ENCODE data around the gene UBE2Q2. TPM values are rescaled to one million over a fixed set of nuclear protein-coding genes. Genes with fewer than 3 reads are reported as not detected.
"Not testable (repeated sequence)": the region's sequence is repeated elsewhere in the genome, so short reads cannot be mapped to it uniquely, and the experiment has no call there.

UBE2Q2 gene
- total RNA-seq, 2 experiments from 2014 or later, result 29.3 to 33.5 TPM

GRCh38 chr15:75799190-75799589 lies 44.1 kb upstream of the UBE2Q2 start:
- H3K4me1 Mint-ChIP-seq (ENCODE audit: low read depth), result peaks cover 4% of the 10 kb centered on the region
- DNase-seq (no peak), ATAC-seq (ENCODE audit: poor library complexity) (no peak)
- TF ChIP-seq, protein P1, sequence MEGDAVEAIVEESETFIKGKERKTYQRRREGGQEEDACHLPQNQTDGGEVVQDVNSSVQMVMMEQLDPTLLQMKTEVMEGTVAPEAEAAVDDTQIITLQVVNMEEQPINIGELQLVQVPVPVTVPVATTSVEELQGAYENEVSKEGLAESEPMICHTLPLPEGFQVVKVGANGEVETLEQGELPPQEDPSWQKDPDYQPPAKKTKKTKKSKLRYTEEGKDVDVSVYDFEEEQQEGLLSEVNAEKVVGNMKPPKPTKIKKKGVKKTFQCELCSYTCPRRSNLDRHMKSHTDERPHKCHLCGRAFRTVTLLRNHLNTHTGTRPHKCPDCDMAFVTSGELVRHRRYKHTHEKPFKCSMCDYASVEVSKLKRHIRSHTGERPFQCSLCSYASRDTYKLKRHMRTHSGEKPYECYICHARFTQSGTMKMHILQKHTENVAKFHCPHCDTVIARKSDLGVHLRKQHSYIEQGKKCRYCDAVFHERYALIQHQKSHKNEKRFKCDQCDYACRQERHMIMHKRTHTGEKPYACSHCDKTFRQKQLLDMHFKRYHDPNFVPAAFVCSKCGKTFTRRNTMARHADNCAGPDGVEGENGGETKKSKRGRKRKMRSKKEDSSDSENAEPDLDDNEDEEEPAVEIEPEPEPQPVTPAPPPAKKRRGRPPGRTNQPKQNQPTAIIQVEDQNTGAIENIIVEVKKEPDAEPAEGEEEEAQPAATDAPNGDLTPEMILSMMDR (IDR thresholded peaks at IDR 0.05), result no peak
- H3K27me3 Mint-ChIP-seq, result peaks cover 47% of the 10 kb centered on the region
- CTCF ChIA-PET, result no interaction called here
- no peaks in the 10 kb centered on the region for H3K9me3 Mint-ChIP-seq
- Histone ChIP-seq H3K4me3 (ENCODE audit: low read length) (no peak overlapping the region), H3K36me3 (ENCODE audit: insufficient read depth, low read length) (no peaks in the 10 kb centered on the region), H3K4me1 (ENCODE audit: insufficient read depth, low read length) (peaks cover 7% of the 10 kb centered on the region), H3K9me3 (ENCODE audit: control insufficient read depth in 1 of 2, insufficient read depth in 1 of 2, low read length in 2 of 2) (no peaks in the 10 kb centered on the region), H3K27ac (ENCODE audit: low read depth in 1 of 2, low read length in 2 of 2) (no peak overlapping the region), H3K27me3 (ENCODE audit: control insufficient read depth in 1 of 2, insufficient read depth in 2 of 2, low read length in 2 of 2) (peaks cover 7% of the 10 kb centered on the region in 2 experiments)
- intact Hi-C loops (cut with DNase I, micrococcal nuclease), result no loop called here
- no peak overlapping the region for H3K27ac Mint-ChIP-seq
- POLR2A ChIA-PET, result no interaction called here
- H3K4me3 Mint-ChIP-seq, result no peak overlapping the region
- no peaks in the 10 kb centered on the region for H3K36me3 Mint-ChIP-seq (ENCODE audit: low read depth)

DNA sequence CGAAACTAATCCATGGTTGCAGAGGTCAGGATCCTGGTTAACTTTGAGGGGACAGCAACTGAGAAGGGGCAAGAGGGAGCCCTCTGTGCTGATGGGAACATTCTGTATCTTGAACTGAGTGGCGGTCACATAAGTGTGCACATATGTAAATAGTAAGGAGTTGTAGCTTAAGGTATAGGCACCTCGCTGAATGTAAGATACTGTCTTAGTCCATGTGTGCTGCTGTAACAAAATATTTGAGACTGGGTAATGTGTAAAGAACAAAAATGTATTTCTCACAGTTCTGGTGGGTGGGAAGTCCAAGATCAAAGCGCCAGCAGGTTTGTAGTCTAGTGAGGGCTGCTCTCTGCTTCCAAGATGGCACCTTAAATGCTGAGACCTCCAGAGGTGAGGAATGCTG lies 42.8 kb upstream of the UBE2Q2 start:
- DNase-seq; ATAC-seq (ENCODE audit: poor library complexity); H3K4me3 ChIP-seq (ENCODE audit: low read length); POLR2A ChIA-PET; H3K36me3 ChIP-seq (ENCODE audit: insufficient read depth, low read length); H3K27ac Mint-ChIP-seq; H3K4me3 Mint-ChIP-seq; H3K4me1 ChIP-seq (ENCODE audit: insufficient read depth, low read length); H3K36me3 Mint-ChIP-seq (ENCODE audit: low read depth); H3K9me3 ChIP-seq (ENCODE audit: control insufficient read depth in 1 of 2, insufficient read depth in 1 of 2, low read length in 2 of 2); H3K27ac ChIP-seq (ENCODE audit: low read depth in 1 of 2, low read length in 2 of 2); H3K9me3 Mint-ChIP-seq; H3K4me1 Mint-ChIP-seq (ENCODE audit: low read depth): not testable (repeated sequence)
- H3K27me3 ChIP-seq (ENCODE audit: control insufficient read depth in 1 of 2, insufficient read depth in 2 of 2, low read length in 2 of 2), result peaks cover 7 to 10% of the 10 kb centered on the region in 2 experiments
- H3K27me3 Mint-ChIP-seq, result peaks cover 47% of the 10 kb centered on the region
- intact Hi-C loops (cut with DNase I, micrococcal nuclease), result loop anchor here in 1 of 2 experiments (5.0 kb wide), 3 partner anchors 118 to 433 kb away; partner anchors contain the start of gene MAN2C1
- CTCF ChIA-PET, result interaction anchor here (4.1 kb wide), 1 partner anchor 72 kb away, joined by 27 read pairs; no protein-coding TSS in a partner anchor

DNA sequence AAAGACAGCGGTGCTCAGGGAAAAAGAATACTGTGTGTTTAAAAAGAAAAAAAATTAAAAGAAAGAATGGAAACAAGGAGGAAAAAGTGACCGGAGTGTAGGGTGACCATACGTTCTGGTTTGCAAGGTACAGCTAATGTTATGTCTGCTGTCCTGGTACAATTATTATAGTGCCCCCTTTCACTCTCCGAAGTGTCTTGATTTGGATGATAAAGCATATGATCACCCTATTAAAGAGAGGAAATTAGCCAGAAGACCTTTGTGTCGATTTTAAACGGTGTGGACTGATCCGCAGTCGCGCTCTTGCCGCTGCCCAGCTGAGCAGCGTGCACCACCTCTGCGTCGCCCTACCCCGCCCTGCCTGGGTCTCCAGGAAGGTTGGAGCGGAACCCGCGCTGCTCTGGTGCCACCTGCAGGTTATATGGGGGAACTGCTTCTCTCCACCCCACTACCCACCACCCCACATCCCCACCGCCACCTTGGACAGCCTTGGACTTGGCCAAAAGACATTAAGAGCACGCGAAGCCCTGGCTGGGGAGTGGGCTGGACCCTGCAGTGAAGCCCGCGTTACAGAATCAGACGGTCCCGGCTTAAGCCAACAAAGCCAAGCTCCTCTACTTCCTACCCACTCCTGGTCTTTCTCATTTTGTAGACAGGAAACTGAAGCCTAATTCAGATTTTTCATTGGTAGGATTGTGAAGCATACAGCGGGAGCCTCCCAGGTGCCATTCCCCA lies 41.2 kb upstream of the UBE2Q2 start:
- Mint-ChIP-seq H3K27ac (no peak overlapping the region), H3K4me1 (ENCODE audit: low read depth) (peaks cover 4% of the 10 kb centered on the region), H3K27me3 (peaks cover 47% of the 10 kb centered on the region), H3K9me3 (no peaks in the 10 kb centered on the region), H3K4me3 (no peak overlapping the region), H3K36me3 (ENCODE audit: low read depth) (no peaks in the 10 kb centered on the region)
- DNase-seq (peak; percentile 67 to 87 (median 74)), ATAC-seq (ENCODE audit: poor library complexity) (peak; percentile 100)
- CTCF ChIA-PET, result interaction anchor here (0.5 to 4.1 kb wide), 17 partner anchors 9 to 414 kb away, joined by 3 to 27 read pairs (median 3); a partner anchor contains a TSS
- TF ChIP-seq, protein P1 (IDR thresholded peaks at IDR 0.05), result peak; percentile 81
- POLR2A ChIA-PET, result interaction anchor here (1.0 to 1.1 kb wide), 2 partner anchors 64 to 474 kb away, joined by 3 to 5 read pairs; no protein-coding TSS in a partner anchor
- Histone ChIP-seq H3K36me3 (ENCODE audit: insufficient read depth, low read length) (no peaks in the 10 kb centered on the region), H3K9me3 (ENCODE audit: control insufficient read depth in 1 of 2, insufficient read depth in 1 of 2, low read length in 2 of 2) (no peaks in the 10 kb centered on the region), H3K4me3 (ENCODE audit: low read length) (no peak overlapping the region), H3K27me3 (ENCODE audit: control insufficient read depth in 1 of 2, insufficient read depth in 2 of 2, low read length in 2 of 2) (peaks cover 10 to 11% of the 10 kb centered on the region in 2 experiments), H3K4me1 (ENCODE audit: insufficient read depth, low read length) (peaks cover 7% of the 10 kb centered on the region), H3K27ac (ENCODE audit: low read depth in 1 of 2, low read length in 2 of 2) (no peak overlapping the region)
- intact Hi-C loops (cut with DNase I, micrococcal nuclease), result loop anchor here (1.0 to 5.0 kb wide), 5 partner anchors 74 to 435 kb away; partner anchors contain the start of gene MAN2C1 (in 1 of the 2)

DNA sequence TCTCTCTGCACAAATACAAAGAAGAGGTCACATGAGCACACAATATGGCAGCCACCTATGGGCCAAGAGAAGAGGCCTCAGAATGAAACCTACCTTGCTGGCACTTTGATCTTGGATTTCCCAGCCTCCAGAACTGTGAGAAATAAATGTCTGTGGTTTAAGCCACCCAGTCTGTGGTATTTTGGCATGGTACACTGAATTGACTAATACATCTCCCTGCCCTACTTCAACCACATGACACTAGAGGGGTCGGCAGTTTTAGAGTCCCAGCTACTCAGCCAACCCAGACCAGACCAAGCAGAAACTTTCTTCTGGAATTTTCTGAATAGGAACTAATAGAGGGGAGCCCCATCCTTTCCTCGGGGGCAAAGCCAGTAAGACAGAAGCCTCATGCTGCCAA lies 35.8 kb upstream of the UBE2Q2 start:
- H3K27me3 Mint-ChIP-seq; H3K27ac ChIP-seq (ENCODE audit: low read depth in 1 of 2, low read length in 2 of 2); H3K4me3 ChIP-seq (ENCODE audit: low read length); H3K4me1 ChIP-seq (ENCODE audit: insufficient read depth, low read length); H3K4me3 Mint-ChIP-seq; H3K36me3 Mint-ChIP-seq (ENCODE audit: low read depth); POLR2A ChIA-PET; CTCF ChIA-PET; H3K36me3 ChIP-seq (ENCODE audit: insufficient read depth, low read length); H3K9me3 Mint-ChIP-seq; ATAC-seq (ENCODE audit: poor library complexity); intact Hi-C loops (cut with DNase I, micrococcal nuclease); H3K9me3 ChIP-seq (ENCODE audit: control insufficient read depth in 1 of 2, insufficient read depth in 1 of 2, low read length in 2 of 2); H3K27ac Mint-ChIP-seq; DNase-seq; H3K4me1 Mint-ChIP-seq (ENCODE audit: low read depth); H3K27me3 ChIP-seq (ENCODE audit: control insufficient read depth in 1 of 2, insufficient read depth in 2 of 2, low read length in 2 of 2): not testable (repeated sequence)

- CTCF ChIA-PET; DNase-seq; H3K27ac Mint-ChIP-seq; H3K4me1 ChIP-seq (ENCODE audit: insufficient read depth, low read length); ATAC-seq (ENCODE audit: poor library complexity); H3K27ac ChIP-seq (ENCODE audit: low read depth in 1 of 2, low read length in 2 of 2); H3K27me3 ChIP-seq (ENCODE audit: control insufficient read depth in 1 of 2, insufficient read depth in 2 of 2, low read length in 2 of 2); H3K9me3 ChIP-seq (ENCODE audit: control insufficient read depth in 1 of 2, insufficient read depth in 1 of 2, low read length in 2 of 2); H3K4me1 Mint-ChIP-seq (ENCODE audit: low read depth); H3K36me3 ChIP-seq (ENCODE audit: insufficient read depth, low read length); H3K4me3 Mint-ChIP-seq; H3K9me3 Mint-ChIP-seq; H3K4me3 ChIP-seq (ENCODE audit: low read length); intact Hi-C loops (cut with DNase I, micrococcal nuclease); POLR2A ChIA-PET; H3K27me3 Mint-ChIP-seq; H3K36me3 Mint-ChIP-seq (ENCODE audit: low read depth): not testable (repeated sequence)
These were observed 35.2 kb upstream of the UBE2Q2 start for GRCh38 chr15:75808009-75808408.
